Naive thymus-derived CD4-positive, alpha-beta T cell (primary cell): ENCODE data around the gene DIPK1A. TPM values are rescaled to one million over a fixed set of nuclear protein-coding genes. Genes with fewer than 3 reads are reported as not detected.

Experiments used
- ATAC-seq: fragments of 150-1000 bp; cut with Tn5 transposase; 2 replicates; pipeline ENCODE4 v1.10.0; 2021; ENCODE audit warnings: mild to moderate bottlenecking, moderate library complexity
- CTCF ChIA-PET: fragments of 350-600 bp; sonication (Branson Sonifier 250); formaldehyde crosslinking; loops from one replicate; lab custom pipeline; 2021; ENCODE audit warnings: antibody characterized with exemption; lab: Charles Lee
- POLR2A ChIA-PET: fragments of 350-600 bp; sonication (Branson Sonifier 250); formaldehyde crosslinking; loops from one replicate; lab custom pipeline; 2021; ENCODE audit warnings: antibody characterized with exemption, inconsistent platforms; lab: Charles Lee
- DNase-seq, 9 donors: peaks; one replicate each; pipeline versions ENCODE4 v3.0.0 to v3.0.0-alpha.2; 2020 to 2022; ENCODE audit warnings: mixed read lengths in 1 of 9
- H3K27ac ChIP-seq: one replicate; pipeline ENCODE4 v1.7.0; 2013; ENCODE audit warnings: mild to moderate bottlenecking, low read depth, low read length, moderate library complexity
- H3K27me3 ChIP-seq, 2 donors: one replicate each; pipeline ENCODE4 v1.7.0; 2013; ENCODE audit warnings: low read length in 2 of 2, mild to moderate bottlenecking in 2 of 2, moderate library complexity in 2 of 2; ENCODE audit not compliant: control insufficient read depth in 2 of 2, insufficient read depth in 2 of 2
- H3K36me3 ChIP-seq, 3 experiments: 1 replicate in 2 of 3; 2 replicates in 1 of 3; pipeline ENCODE4 v1.7.0; 2013; ENCODE audit warnings: low read length in 3 of 3, mild to moderate bottlenecking in 3 of 3, moderate library complexity in 1 of 3; ENCODE audit not compliant: insufficient read depth in 3 of 3, control insufficient read depth in 2 of 3
- H3K4me1 ChIP-seq, 2 donors: one replicate each; pipeline ENCODE4 v1.7.0; 2013; ENCODE audit warnings: low read length in 2 of 2, mild to moderate bottlenecking in 2 of 2, moderate library complexity in 1 of 2; ENCODE audit not compliant: control insufficient read depth in 2 of 2, insufficient read depth in 2 of 2
- H3K4me3 ChIP-seq: 2 replicates; pipeline ENCODE4 v1.7.0; 2013; ENCODE audit warnings: mild to moderate bottlenecking, low read length
- H3K9me3 ChIP-seq, 3 experiments: 1 replicate in 2 of 3; 2 replicates in 1 of 3; pipeline ENCODE4 v1.7.0; 2013; ENCODE audit warnings: low read length in 3 of 3; ENCODE audit not compliant: control insufficient read depth in 2 of 3
- H3K27ac Mint-ChIP-seq, 9 donors: one replicate each; pipeline ENCODE4 v1.8.0; 2020 to 2022; ENCODE audit warnings: mixed read lengths in 9 of 9, mild to moderate bottlenecking in 8 of 9, moderate library complexity in 5 of 9, inconsistent platforms in 2 of 9
- H3K27me3 Mint-ChIP-seq, 5 donors: one replicate each; pipeline ENCODE4 v1.8.0; 2021 to 2022; ENCODE audit warnings: mixed read lengths in 5 of 5, mild to moderate bottlenecking in 1 of 5
- H3K36me3 Mint-ChIP-seq, 5 donors: one replicate each; pipeline ENCODE4 v1.8.0; 2020 to 2022; ENCODE audit warnings: mixed read lengths in 5 of 5, mild to moderate bottlenecking in 3 of 5, inconsistent platforms in 1 of 5
- H3K4me1 Mint-ChIP-seq, 7 donors: one replicate each; pipeline ENCODE4 v1.8.0; 2020 to 2022; ENCODE audit warnings: mixed read lengths in 7 of 7, mild to moderate bottlenecking in 3 of 7, inconsistent platforms in 1 of 7
- H3K4me3 Mint-ChIP-seq, 10 donors: one replicate each; pipeline ENCODE4 v1.8.0; 2020 to 2022; ENCODE audit warnings: mild to moderate bottlenecking in 10 of 10, mixed read lengths in 10 of 10, moderate library complexity in 6 of 10, inconsistent platforms in 2 of 10
- H3K9me3 Mint-ChIP-seq, 11 donors: one replicate each; pipeline ENCODE4 v1.8.0; 2020 to 2022; ENCODE audit warnings: mixed read lengths in 11 of 11, mild to moderate bottlenecking in 4 of 11, inconsistent platforms in 1 of 11, moderate library complexity in 1 of 11
- intact Hi-C, 2 donors: fragments of 100-400 bp; cut with micrococcal nuclease; formaldehyde crosslinking; loops; one replicate each; pipeline ENCODE4 v1.15.1; 2023
- polyA plus RNA-seq, 2 donors: library from polyadenylated mRNA; unstranded; fragments of 300-500 nt; fragmentation: Illumina TruSeq; gene quantifications; one replicate each; pipeline ENCODE4 v1.2.3, GENCODE V29; 2021
- total RNA-seq, 6 experiments: library from RNA in 5 of 6; stranded (reverse) in 5 of 6; gene quantifications; 1 replicate in 5 of 6; 2 replicates in 1 of 6; pipeline ENCODE4 v1.2.3 and lab custom pipeline; 2021 to 2026

Gene DIPK1A
- total and polyA plus RNA-seq, 7 experiments from 2014 or later = 9.9 to 21.9 (median 15.2) TPM

DNA sequence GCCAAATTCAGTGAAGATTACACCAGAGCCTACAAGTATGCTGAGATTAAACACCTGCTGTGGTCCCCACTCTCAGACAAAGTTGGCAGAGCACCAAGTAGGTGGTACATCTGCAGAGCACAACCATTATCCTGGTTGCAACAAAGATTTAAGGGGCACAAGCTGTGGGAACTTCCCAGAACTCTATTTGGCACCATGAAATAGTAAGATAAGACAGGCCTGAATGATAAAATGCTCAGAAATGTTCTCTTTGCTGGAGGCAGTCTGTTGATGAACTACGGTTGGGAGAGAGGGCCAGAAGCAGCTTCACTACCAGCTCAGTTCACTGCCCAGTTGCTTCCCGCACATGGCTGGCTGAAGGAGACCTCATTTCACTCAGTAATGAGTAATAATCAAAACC, 109.5 kb downstream of the DIPK1A start:
- peaks cover 5 to 23% (median 14%) of the 10 kb centered on the region in 5 donors for H3K36me3 Mint-ChIP-seq
- H3K4me3 ChIP-seq = no peak overlapping the region
- intact Hi-C loops = no loop called here

DNA sequence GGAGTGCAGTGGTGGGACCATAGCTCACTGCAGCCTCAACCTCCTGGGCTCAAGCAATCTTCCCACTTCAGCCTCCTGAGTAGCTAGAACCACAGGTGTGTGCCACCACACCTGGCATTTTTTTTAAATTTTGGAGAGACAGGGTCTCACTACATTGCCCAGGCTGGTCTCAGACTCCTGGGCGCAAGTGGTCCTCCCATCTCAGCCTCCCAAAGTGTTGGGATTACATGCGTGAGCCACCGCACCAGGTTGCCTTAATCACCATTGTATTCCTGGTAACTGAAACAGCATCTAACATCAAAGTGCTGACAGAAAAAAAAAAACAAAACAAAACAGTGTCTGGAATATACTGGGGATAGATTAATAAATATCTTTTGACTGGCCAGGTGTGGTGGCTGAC, 111.2 kb downstream of the DIPK1A start:
- peaks cover 16 to 31% (median 26%) of the 10 kb centered on the region in 7 donors for H3K4me1 Mint-ChIP-seq
- DNase-seq (no peak), ATAC-seq (no peak)
- peaks cover 5 to 23% (median 13%) of the 10 kb centered on the region in 5 donors for H3K36me3 Mint-ChIP-seq
- no peak overlapping the region for H3K27ac ChIP-seq
- H3K36me3 ChIP-seq = peaks cover 7 to 17% (median 7%) of the 10 kb centered on the region in 3 experiments
- H3K9me3 ChIP-seq = no peaks in the 10 kb centered on the region
- peak overlapping the region in 1 of 10 donors; percentile 10 for H3K4me3 Mint-ChIP-seq
- POLR2A ChIA-PET = interaction anchor here (0.6 to 1.4 kb wide), 4 partner anchors 16 to 110 kb away, joined by 3 to 4 read pairs (median 3); partner anchors contain the start of gene RPL5
- H3K4me1 ChIP-seq = no peaks in the 10 kb centered on the region
- CTCF ChIA-PET = interaction anchor here (1.0 kb wide), 1 partner anchor 9 kb away, joined by 3 read pairs; no protein-coding TSS in a partner anchor
- no peak overlapping the region for H3K4me3 ChIP-seq
- peak overlapping the region in 3 of 9 donors; percentile 29 to 53 (median 34) for H3K27ac Mint-ChIP-seq
- no peaks in the 10 kb centered on the region for H3K27me3 ChIP-seq
- intact Hi-C loops = no loop called here
- no peaks in the 10 kb centered on the region for H3K27me3 Mint-ChIP-seq
- H3K9me3 Mint-ChIP-seq = peaks cover 0 to 4% (median 0%) of the 10 kb centered on the region in 11 donors

More for the DNA sequence above, 109.5 kb downstream of the DIPK1A start:
- Histone ChIP-seq H3K27me3 (no peaks in the 10 kb centered on the region), H3K36me3 (peaks cover 3 to 17% (median 7%) of the 10 kb centered on the region in 3 experiments), H3K27ac (no peak overlapping the region), H3K9me3 (no peaks in the 10 kb centered on the region), H3K4me1 (no peaks in the 10 kb centered on the region)
- Mint-ChIP-seq H3K4me3 (no peak overlapping the region), H3K27ac (peak overlapping the region in 4 of 9 donors; percentile 1 to 76 (median 22)), H3K27me3 (no peaks in the 10 kb centered on the region), H3K4me1 (peaks cover 16 to 31% (median 26%) of the 10 kb centered on the region in 7 donors), H3K9me3 (peaks cover 0 to 4% (median 0%) of the 10 kb centered on the region in 11 donors)
- ChIA-PET POLR2A (no interaction called here), CTCF (interaction anchor here (0.8 kb wide), 1 partner anchor 108 kb away, joined by 3 read pairs; no protein-coding TSS in a partner anchor)
- DNase-seq = no peak
- no peak for ATAC-seq

DNA sequence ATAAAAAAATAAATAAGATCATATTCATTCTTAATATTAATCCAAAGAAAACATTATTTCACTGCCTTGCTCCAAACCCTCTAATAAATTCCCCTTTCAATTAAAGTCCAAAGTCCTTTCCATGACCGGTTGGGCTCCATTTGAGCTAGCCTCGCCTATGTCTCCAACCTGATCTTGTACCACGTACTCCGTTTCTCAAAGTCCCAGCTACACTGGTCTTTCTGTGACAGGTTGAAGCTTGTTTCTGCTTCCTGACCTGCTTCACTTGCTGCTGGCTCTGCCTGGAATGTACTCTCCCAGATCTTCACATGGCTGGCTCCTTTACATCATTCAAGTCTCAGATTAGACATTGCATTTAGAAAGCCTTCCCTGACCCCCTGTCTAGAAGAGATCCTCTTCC, 113.1 kb downstream of the DIPK1A start:
- POLR2A ChIA-PET = interaction anchor here (1.2 kb wide), 1 partner anchor 8 kb away, joined by 4 read pairs; no protein-coding TSS in a partner anchor
- Histone ChIP-seq H3K4me3 (no peak overlapping the region), H3K9me3 (no peaks in the 10 kb centered on the region), H3K27me3 (no peaks in the 10 kb centered on the region), H3K36me3 (peaks cover 10 to 30% (median 11%) of the 10 kb centered on the region in 3 experiments), H3K4me1 (no peaks in the 10 kb centered on the region), H3K27ac (no peak overlapping the region)
- H3K36me3 Mint-ChIP-seq = peaks cover 0 to 31% (median 19%) of the 10 kb centered on the region in 5 donors
- H3K4me3 Mint-ChIP-seq = no peak overlapping the region
- no peak for DNase-seq
- H3K9me3 Mint-ChIP-seq = no peaks in the 10 kb centered on the region
- H3K27ac Mint-ChIP-seq = peak overlapping the region in 8 of 9 donors; percentile 14 to 84 (median 60)
- CTCF ChIA-PET = interaction anchor here (0.8 to 1.2 kb wide), 2 partner anchors 8 to 145 kb away, joined by 4 read pairs; no protein-coding TSS in a partner anchor
- intact Hi-C loops = no loop called here
- no peaks in the 10 kb centered on the region for H3K27me3 Mint-ChIP-seq
- H3K4me1 Mint-ChIP-seq = peaks cover 7 to 22% (median 16%) of the 10 kb centered on the region in 7 donors
- no peak for ATAC-seq

DNA sequence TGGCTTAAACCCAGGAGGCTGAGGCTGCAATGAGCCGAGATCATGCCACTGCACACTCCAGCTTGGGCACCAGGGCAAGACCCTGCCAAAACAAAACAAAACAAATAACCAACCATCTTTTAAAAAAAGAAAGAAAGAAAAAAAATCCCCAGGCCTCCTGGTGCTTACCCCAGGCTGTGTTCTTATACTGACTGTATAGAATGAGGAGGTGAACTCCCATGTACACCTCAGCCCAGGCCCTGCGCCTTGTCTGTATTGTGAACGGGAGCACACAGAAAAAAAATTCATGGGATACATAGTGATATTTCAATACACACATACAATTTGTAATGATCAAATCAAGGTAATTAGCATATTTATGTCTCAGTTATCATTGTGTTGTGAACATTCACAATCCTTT, 115.4 kb downstream of the DIPK1A start:
- no peak overlapping the region for H3K4me3 Mint-ChIP-seq
- H3K4me1 ChIP-seq = no peaks in the 10 kb centered on the region
- ATAC-seq (no peak), DNase-seq (no peak)
- peaks cover 11 to 50% (median 19%) of the 10 kb centered on the region in 3 experiments for H3K36me3 ChIP-seq
- no peak overlapping the region for H3K27ac ChIP-seq
- intact Hi-C loops = no loop called here
- no peaks in the 10 kb centered on the region for H3K9me3 ChIP-seq
- no peaks in the 10 kb centered on the region for H3K27me3 ChIP-seq
- peak overlapping the region in 5 of 9 donors; percentile 11 to 75 (median 32) for H3K27ac Mint-ChIP-seq
- peaks cover 0 to 38% (median 21%) of the 10 kb centered on the region in 5 donors for H3K36me3 Mint-ChIP-seq
- POLR2A ChIA-PET = no interaction called here
- H3K4me1 Mint-ChIP-seq = peaks cover 4 to 8% (median 7%) of the 10 kb centered on the region in 7 donors
- no peaks in the 10 kb centered on the region for H3K27me3 Mint-ChIP-seq
- no peak overlapping the region for H3K4me3 ChIP-seq
- CTCF ChIA-PET = interaction anchor here (0.6 kb wide), 1 partner anchor 184 kb away, joined by 3 read pairs; no protein-coding TSS in a partner anchor
- no peaks in the 10 kb centered on the region for H3K9me3 Mint-ChIP-seq

DNA sequence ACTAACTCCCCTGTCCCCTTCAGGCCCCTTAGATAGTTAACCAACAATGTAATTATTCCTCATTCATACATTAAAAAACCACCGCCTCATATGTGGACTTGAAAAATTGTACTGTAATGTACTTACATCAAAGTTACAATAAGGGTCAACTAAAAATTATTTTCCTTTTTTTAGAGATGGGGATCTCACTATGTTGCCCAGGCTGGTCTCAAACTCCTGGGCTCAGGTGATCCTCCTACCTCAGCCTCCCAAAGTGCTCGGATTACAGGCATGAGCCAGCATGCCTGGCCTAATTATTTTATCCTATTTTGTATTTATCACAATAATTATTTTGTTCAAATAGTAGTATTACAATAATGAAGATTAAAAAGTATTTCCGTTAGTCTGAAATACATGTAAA, 116.8 kb downstream of the DIPK1A start:
- H3K4me3 ChIP-seq = no peak overlapping the region
- ChIA-PET POLR2A (no interaction called here), CTCF (no interaction called here)
- peaks cover 12 to 19% (median 15%) of the 10 kb centered on the region in 7 donors for H3K4me1 Mint-ChIP-seq
- DNase-seq = no peak
- peak overlapping the region in 1 of 9 donors; percentile 21 for H3K27ac Mint-ChIP-seq
- no peaks in the 10 kb centered on the region for H3K27me3 Mint-ChIP-seq
- no peaks in the 10 kb centered on the region for H3K9me3 ChIP-seq
- H3K9me3 Mint-ChIP-seq = no peaks in the 10 kb centered on the region
- no peak for ATAC-seq
- no peaks in the 10 kb centered on the region for H3K27me3 ChIP-seq
- H3K27ac ChIP-seq = no peak overlapping the region
- peaks cover 17 to 53% (median 25%) of the 10 kb centered on the region in 3 experiments for H3K36me3 ChIP-seq
- intact Hi-C loops = no loop called here
- H3K4me1 ChIP-seq = peaks cover 0 to 9% of the 10 kb centered on the region in 2 donors
- H3K36me3 Mint-ChIP-seq = peaks cover 4 to 43% (median 27%) of the 10 kb centered on the region in 5 donors
- no peak overlapping the region for H3K4me3 Mint-ChIP-seq

DNA sequence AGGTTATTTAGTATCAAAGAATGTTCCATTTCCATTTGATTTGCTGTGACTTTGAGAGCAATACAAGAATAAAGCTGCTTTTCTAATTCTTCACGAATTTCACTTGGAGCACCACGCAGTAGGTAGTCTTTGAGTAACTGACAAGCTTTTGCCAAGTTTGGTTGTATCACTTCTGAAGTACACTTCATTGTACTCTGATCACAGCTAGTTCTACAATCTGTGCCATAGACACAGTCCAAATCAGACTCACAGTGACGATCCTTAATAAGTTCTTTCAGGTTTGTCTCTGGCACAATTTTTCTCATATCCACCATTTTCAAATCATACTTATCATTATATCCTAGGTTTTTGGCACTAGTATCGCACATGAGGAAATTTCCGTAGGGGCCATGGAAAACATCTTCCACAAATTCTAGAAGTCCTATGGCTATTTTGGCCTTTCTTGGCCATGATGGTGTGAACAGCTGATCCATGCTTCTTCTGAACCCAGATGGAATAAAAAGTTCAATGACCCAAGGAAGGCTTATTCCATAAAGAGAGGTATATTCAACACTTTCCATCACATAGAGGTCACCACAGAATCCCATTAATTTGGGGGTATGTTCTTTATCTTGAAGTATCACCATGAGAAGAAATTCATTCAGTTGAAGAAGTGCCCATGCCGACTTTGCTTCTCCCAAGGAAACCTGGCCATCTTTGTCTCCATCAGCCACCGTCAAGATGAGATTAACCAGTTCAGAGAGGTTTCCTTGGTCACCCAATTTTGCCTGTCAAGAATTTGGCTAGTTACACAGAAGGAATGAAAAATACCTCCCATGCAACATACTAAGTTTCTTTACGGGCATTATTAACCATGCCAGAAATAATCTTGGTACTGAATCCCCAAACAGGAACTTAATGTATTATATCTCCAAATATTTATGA, 117.6 kb downstream of the DIPK1A start:
- DNase-seq (no peak), ATAC-seq (no peak)
- intact Hi-C loops = no loop called here
- Mint-ChIP-seq H3K27me3 (no peaks in the 10 kb centered on the region), H3K4me3 (no peak overlapping the region), H3K36me3 (peaks cover 4 to 46% (median 31%) of the 10 kb centered on the region in 5 donors), H3K9me3 (no peaks in the 10 kb centered on the region), H3K27ac (peak overlapping the region in 5 of 9 donors; percentile 12 to 52 (median 21)), H3K4me1 (peaks cover 15 to 25% (median 21%) of the 10 kb centered on the region in 7 donors)
- peaks cover 21 to 54% (median 30%) of the 10 kb centered on the region in 3 experiments for H3K36me3 ChIP-seq
- no peak overlapping the region for H3K27ac ChIP-seq
- H3K9me3 ChIP-seq = no peaks in the 10 kb centered on the region
- H3K4me1 ChIP-seq = peaks cover 0 to 14% of the 10 kb centered on the region in 2 donors
- no peak overlapping the region for H3K4me3 ChIP-seq
- no peaks in the 10 kb centered on the region for H3K27me3 ChIP-seq
- ChIA-PET POLR2A (interaction anchor here (0.7 to 1.6 kb wide), 2 partner anchors 12 to 199 kb away, joined by 3 to 7 read pairs; partner anchors contain the start of gene RPL5), CTCF (interaction anchor here (1.6 kb wide), 1 partner anchor 150 kb away, joined by 4 read pairs; no protein-coding TSS in a partner anchor)
